ENCODE results near the gene TCF7L1.

Gene TCF7L1

GRCh38 chr2:85291425-85292023, 158.3 kb downstream of the TCF7L1 start:
- H3K9me2 ChIP-seq (replicated peaks; ENCODE audit: insufficient read depth, low read length), result no peaks in the 10 kb centered on the region
- peak overlapping the region; percentile 26; the same call in 1 of the 2 replicates for H3K4me3 ChIP-seq (ENCODE audit: low read length)
- H3K27me3 ChIP-seq (replicated peaks; ENCODE audit: insufficient read depth, low read length), result no peaks in the 10 kb centered on the region
- TF ChIP-seq, protein P1, sequence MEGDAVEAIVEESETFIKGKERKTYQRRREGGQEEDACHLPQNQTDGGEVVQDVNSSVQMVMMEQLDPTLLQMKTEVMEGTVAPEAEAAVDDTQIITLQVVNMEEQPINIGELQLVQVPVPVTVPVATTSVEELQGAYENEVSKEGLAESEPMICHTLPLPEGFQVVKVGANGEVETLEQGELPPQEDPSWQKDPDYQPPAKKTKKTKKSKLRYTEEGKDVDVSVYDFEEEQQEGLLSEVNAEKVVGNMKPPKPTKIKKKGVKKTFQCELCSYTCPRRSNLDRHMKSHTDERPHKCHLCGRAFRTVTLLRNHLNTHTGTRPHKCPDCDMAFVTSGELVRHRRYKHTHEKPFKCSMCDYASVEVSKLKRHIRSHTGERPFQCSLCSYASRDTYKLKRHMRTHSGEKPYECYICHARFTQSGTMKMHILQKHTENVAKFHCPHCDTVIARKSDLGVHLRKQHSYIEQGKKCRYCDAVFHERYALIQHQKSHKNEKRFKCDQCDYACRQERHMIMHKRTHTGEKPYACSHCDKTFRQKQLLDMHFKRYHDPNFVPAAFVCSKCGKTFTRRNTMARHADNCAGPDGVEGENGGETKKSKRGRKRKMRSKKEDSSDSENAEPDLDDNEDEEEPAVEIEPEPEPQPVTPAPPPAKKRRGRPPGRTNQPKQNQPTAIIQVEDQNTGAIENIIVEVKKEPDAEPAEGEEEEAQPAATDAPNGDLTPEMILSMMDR (IDR thresholded peaks at IDR 0.05; ENCODE audit: low read length), result no peak
- no peak for TF ChIP-seq EZH2 (optimal IDR thresholded peaks at IDR 0.05; ENCODE audit: low read depth, low read length)
- TF ChIP-seq EZH2phosphoT487 (IDR thresholded peaks at IDR 0.05; ENCODE audit: low read length), result no peak
- peak overlapping the region; percentile 3; the same call in 1 of the 2 replicates for H3K27ac ChIP-seq (ENCODE audit: low read length)
- H3F3A ChIP-seq (ENCODE audit: insufficient read depth, low read length), result peaks cover 10% of the 10 kb centered on the region; the same call in 1 of the 2 replicates
- no peaks in the 10 kb centered on the region for H3K9me3 ChIP-seq (replicated peaks; ENCODE audit: insufficient read depth, low read length)
- no peaks in the 10 kb centered on the region for H4K20me1 ChIP-seq (ENCODE audit: insufficient read depth, low read length)
- no peaks in the 10 kb centered on the region for H3K36me3 ChIP-seq (replicated peaks; ENCODE audit: insufficient read depth, low read length)
- peak overlapping the region; percentile 25; the same call in 1 of the 2 replicates for H3K4me2 ChIP-seq (ENCODE audit: low read depth, low read length)
- no peak overlapping the region for H3K9ac ChIP-seq (ENCODE audit: low read length)
- no peaks in the 10 kb centered on the region for H3K79me2 ChIP-seq (ENCODE audit: low read length)
- H3K4me1 ChIP-seq (ENCODE audit: low read length), result peaks cover 8% of the 10 kb centered on the region; the same call in 1 of the 2 replicates
- peak overlapping the region; percentile 57 for H2AFZ ChIP-seq (ENCODE audit: low read length)
- DNase-seq, result peak; percentile 76

- no peak for DNase-seq
- H3K9me3 ChIP-seq (replicated peaks; ENCODE audit: insufficient read depth, low read length), result no peaks in the 10 kb centered on the region
- no peak for TF ChIP-seq EZH2 (optimal IDR thresholded peaks at IDR 0.05; ENCODE audit: low read depth, low read length)
- TF ChIP-seq, protein P1 (IDR thresholded peaks at IDR 0.05; ENCODE audit: low read length), result no peak
- no peak for TF ChIP-seq EZH2phosphoT487 (IDR thresholded peaks at IDR 0.05; ENCODE audit: low read length)
- no peaks in the 10 kb centered on the region for H4K20me1 ChIP-seq (ENCODE audit: insufficient read depth, low read length)
- no peak overlapping the region for H3K27ac ChIP-seq (ENCODE audit: low read length)
- H3K27me3 ChIP-seq (replicated peaks; ENCODE audit: insufficient read depth, low read length), result no peaks in the 10 kb centered on the region
- no peak overlapping the region for H2AFZ ChIP-seq (ENCODE audit: low read length)
- H3K9me2 ChIP-seq (replicated peaks; ENCODE audit: insufficient read depth, low read length), result no peaks in the 10 kb centered on the region
- H3K4me1 ChIP-seq (ENCODE audit: low read length), result no peaks in the 10 kb centered on the region
- H3K4me3 ChIP-seq (ENCODE audit: low read length), result no peak overlapping the region
- no peaks in the 10 kb centered on the region for H3K36me3 ChIP-seq (replicated peaks; ENCODE audit: insufficient read depth, low read length)
- H3K4me2 ChIP-seq (ENCODE audit: low read depth, low read length), result no peak overlapping the region
- no peaks in the 10 kb centered on the region for H3F3A ChIP-seq (ENCODE audit: insufficient read depth, low read length)
- no peak overlapping the region for H3K9ac ChIP-seq (ENCODE audit: low read length)
- no peaks in the 10 kb centered on the region for H3K79me2 ChIP-seq (ENCODE audit: low read length)
Observed at GRCh38 chr2:85302121-85302520, 168.9 kb downstream of the TCF7L1 start.

DNA sequence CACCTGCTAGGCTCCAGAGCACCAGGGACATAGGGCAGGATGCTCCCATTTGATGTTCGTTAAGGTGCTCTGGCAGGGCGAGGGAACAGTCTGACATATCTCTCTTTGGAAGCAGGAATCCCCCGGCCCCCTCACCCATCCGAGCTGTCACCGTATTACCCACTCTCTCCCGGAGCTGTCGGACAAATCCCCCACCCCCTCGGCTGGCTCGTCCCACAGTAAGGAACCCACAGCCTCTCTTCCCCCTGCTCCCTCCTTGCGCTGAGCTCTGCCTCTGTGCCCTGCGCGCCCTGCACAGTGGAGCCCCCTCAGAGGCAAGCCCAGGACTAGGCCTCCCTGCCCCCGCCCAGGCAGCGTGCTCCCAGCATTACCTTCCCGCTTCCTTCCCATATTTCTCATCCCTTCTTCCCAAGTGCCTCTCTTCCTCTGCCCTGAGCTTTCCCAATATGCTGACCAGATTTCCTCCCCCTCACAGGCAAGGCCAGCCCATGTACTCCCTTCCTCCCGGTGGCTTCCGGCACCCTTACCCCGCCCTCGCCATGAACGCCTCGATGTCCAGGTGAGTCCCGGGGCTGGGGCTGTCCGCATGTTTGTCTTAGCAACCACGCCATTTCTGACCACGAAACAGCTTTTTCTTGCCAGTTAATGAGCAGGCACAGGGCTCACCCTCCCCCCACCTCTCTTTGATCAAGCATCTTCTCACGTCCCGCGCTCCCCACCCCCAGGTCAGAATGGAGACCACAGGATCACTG, 170.8 kb downstream of the TCF7L1 start:
- Histone ChIP-seq H3K4me2 (ENCODE audit: low read depth, low read length) (no peak overlapping the region), H2AFZ (ENCODE audit: low read length) (no peak overlapping the region), H3K9me2 (replicated peaks; ENCODE audit: insufficient read depth, low read length) (no peaks in the 10 kb centered on the region), H3K9me3 (replicated peaks; ENCODE audit: insufficient read depth, low read length) (no peaks in the 10 kb centered on the region), H3K4me3 (ENCODE audit: low read length) (no peak overlapping the region), H3K79me2 (ENCODE audit: low read length) (no peaks in the 10 kb centered on the region), H3F3A (ENCODE audit: insufficient read depth, low read length) (peaks cover 3% of the 10 kb centered on the region), H3K27ac (ENCODE audit: low read length) (no peak overlapping the region), H3K4me1 (ENCODE audit: low read length) (peaks cover 6% of the 10 kb centered on the region), H3K27me3 (replicated peaks; ENCODE audit: insufficient read depth, low read length) (no peaks in the 10 kb centered on the region), H3K9ac (ENCODE audit: low read length) (no peak overlapping the region), H4K20me1 (ENCODE audit: insufficient read depth, low read length) (no peaks in the 10 kb centered on the region), H3K36me3 (replicated peaks; ENCODE audit: insufficient read depth, low read length) (no peaks in the 10 kb centered on the region)
- TF ChIP-seq EZH2phosphoT487 (IDR thresholded peaks at IDR 0.05; ENCODE audit: low read length), result no peak
- TF ChIP-seq, protein P1 (IDR thresholded peaks at IDR 0.05; ENCODE audit: low read length), result no peak
- TF ChIP-seq EZH2 (optimal IDR thresholded peaks at IDR 0.05; ENCODE audit: low read depth, low read length), result no peak
- DNase-seq, result no peak

All from MM.1S (cell line).